NCI-H1417 treated with DMSO at 0.1 percent for 48 hours (cell line): ENCODE results near the gene PKD2.
"Not testable (repeated sequence)": the region's sequence is repeated elsewhere in the genome, so short reads cannot be mapped to it uniquely, and the experiment has no call there.

Experiments used
- DNase-seq: peaks from one replicate; lab custom pipeline; 2025; lab: John Stamatoyannopoulos, UW

The PKD2 gene

GRCh38 chr4:88070031-88070430, 62.6 kb downstream of the PKD2 start:
- DNase-seq, result no peak

- no peak for DNase-seq
Observed at GRCh38 chr4:88075336-88075735, 67.9 kb downstream of the PKD2 start.

- no peak for DNase-seq
Observed at GRCh38 chr4:88077911-88078524, 70.6 kb downstream of the PKD2 start.

DNA sequence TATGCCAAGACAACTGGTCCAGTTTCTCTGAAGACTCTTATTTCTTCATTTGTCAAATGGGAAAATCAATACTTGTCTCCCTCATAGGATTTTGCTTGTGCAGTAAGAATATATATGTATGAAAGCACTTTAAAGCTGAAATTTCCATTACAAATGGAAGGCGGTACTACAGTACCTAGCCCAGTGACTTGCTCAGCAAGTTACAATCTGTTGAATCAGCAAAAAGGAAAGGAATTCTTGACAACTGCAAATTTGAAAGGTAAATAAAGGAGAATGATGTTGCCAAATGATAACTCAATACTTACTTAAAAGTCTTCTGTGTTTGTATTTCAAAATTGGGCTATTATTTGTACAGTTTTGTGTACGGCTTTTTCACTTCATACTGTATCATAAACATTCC, 71.1 kb downstream of the PKD2 start:
- no peak for DNase-seq

DNA sequence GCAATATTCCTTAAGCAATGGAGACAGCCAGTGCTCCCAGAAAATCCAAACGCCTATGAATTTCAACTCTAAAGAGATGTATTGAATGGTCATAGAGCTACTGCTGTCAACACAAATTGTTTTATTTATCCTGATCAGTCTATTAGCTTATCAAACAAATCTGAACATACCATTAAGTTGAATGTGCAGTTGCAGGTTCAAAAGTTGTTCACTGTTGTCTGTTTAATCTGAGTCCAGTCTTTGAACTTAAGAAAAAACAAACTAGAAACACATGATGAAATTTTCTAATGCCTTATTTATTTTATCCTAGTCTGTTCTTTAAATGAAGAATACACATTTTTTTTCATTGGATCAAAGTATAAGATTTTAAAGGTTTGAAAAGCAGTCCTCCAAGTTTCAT, 73.2 kb downstream of the PKD2 start:
- DNase-seq, result no peak

GRCh38 chr4:88087004-88087403, 79.6 kb downstream of the PKD2 start:
- DNase-seq, result no peak

- DNase-seq, result no peak
Observed at GRCh38 chr4:88090898-88091297, 83.5 kb downstream of the PKD2 start.

DNA sequence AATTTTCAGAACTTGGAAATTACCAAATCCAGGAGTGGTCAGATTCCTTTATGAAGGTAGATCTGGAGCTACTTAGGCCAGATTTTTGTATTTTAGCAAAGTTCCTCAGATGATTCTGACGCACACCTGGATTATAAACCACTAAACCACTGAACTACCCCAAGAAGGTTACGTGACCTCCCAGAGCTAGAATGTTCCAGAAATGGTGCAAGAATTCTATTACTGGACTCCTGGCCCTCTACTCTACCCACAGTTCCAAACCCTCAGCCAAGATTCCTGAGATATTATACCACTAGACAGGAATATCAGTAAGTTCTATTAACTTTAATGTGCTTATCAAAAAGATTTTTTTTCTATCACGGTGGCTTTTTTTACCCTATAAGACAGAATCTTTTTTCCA, 83.9 kb downstream of the PKD2 start:
- DNase-seq, result no peak

GRCh38 chr4:88093874-88094273, 86.4 kb downstream of the PKD2 start:
- DNase-seq, result no peak

- DNase-seq, result no peak
Observed at GRCh38 chr4:88097301-88097700, 89.9 kb downstream of the PKD2 start.

DNA sequence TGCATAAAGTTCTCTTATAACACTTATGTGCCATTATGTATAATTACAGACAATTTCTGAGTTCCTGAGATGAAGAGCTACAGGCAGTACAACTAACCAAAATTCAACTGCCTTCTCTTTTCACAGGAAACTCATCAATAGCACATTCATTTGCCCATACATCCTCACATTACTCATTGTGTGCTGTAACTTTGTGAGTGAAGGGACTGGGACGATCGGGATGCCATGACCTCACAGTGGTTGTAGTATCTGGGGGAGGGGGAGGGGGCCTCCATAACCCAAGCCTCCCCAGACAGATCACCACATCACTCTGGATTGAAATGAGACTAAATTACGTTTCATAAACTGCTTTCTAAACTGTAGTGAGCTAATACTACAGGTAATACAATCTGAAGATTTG, 90.3 kb downstream of the PKD2 start:
- DNase-seq, result no peak

- DNase-seq, result no peak
Observed at GRCh38 chr4:88098993-88099752, 91.7 kb downstream of the PKD2 start.

GRCh38 chr4:88101165-88101564, 93.7 kb downstream of the PKD2 start:
- no peak for DNase-seq

DNA sequence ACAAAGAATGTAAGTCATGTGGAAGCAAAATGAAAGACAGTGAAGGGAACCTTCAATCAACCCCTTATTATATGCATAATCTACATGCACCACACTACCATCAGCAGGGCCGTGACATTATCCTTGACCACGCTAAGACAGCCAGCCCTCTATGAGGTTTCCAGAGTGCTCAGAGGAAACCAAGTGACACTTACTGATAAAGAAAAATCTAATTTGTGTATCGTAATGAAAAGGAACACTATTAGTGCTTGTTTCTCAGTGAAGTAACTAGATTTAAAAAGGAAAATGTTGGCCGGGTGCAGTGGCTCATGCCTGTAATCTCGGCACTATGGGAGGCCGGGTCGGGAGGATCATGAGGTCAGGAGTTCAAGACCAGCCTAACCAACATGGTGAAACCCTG, 94.6 kb downstream of the PKD2 start:
- DNase-seq, result no peak

DNA sequence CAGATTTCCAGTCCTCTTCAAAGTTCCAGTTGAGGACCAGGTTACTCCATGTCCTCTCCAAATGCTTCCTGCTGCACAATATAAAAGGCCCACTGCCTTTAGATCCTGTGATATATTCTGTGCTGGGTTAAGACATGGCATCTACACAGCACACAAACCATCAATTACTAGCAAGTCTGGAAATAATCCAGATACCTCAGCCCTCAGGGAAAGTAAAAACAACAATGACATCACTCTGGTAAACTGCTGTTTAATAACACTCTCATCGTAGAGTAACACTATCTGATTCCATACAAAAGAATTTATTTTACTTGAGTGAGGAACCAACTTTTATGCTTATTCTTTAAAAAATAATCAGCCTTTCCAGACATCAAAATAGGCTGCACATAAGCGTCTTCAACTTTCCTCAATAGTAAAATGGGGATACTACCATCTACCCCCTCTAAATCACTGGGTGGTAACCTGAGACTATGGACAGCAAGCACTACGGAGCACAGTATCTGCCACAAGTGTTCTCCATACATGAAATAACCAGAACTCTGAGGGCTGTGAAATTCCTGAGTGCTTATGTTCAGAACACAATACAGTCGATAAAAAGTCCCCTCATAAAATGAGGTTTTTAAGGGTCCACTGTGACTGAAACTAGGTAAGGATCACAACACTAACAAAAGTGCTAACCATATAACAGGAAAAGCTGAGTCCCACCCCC, 97.6 kb downstream of the PKD2 start:
- no peak for DNase-seq

DNA sequence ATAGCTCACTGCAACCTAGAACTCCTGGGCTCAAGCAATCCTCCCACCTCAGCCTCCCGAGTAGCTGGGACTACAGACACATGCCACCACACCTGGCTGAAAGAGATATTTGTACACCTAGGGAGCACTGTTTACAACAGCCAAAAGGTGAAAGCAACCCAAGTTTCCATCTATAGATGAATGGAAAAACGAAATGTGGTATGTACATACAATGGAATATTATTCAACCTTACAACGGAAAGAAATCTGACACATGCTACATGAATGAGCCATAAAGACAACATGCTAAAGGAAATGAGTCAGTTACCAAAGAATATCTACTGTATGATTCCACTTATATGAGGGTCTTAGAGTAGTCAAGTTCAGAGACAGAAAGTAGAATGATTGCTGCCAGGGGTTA, 98.8 kb downstream of the PKD2 start:
- DNase-seq, result no peak

GRCh38 chr4:88107406-88108107, 100.1 kb downstream of the PKD2 start:
- DNase-seq, result no peak

DNA sequence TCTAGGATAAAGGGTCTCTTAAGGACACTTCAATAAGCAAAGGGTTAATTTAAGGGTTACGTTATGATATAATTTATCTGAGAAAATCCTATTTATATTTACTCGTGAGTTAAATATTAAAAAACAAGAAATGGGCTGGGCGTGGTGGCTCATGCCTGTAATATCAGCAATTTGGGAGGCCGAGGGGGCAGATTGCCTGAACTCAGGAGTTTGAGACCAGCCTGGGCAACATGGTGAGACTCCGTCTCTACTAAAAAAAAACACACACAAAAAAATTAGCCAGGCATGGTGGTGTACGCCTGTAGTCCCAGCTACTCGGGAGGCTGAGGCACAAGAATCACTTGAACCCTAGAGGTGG, 100.7 kb downstream of the PKD2 start:
- not testable (repeated sequence) for DNase-seq

DNA sequence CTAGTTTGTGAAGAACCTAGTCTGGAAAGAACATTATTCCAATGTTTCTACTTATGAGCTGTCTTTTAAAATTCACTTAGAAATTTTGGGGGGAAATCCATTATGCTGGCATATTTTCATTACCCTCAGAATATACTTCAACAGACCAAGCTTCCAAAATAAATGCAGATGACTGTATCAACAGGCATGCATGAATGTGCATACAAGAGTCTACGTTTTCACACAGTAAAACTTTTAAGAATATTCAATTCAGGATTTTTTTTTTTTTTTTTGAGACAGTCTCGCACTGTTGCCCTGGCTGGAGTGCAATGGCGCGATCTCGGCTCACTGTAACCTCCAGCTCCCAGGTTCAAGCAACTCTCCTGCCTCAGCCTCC, 101.3 kb downstream of the PKD2 start:
- DNase-seq, result no peak

GRCh38 chr4:88109123-88109881, 101.9 kb downstream of the PKD2 start:
- no peak for DNase-seq

DNA sequence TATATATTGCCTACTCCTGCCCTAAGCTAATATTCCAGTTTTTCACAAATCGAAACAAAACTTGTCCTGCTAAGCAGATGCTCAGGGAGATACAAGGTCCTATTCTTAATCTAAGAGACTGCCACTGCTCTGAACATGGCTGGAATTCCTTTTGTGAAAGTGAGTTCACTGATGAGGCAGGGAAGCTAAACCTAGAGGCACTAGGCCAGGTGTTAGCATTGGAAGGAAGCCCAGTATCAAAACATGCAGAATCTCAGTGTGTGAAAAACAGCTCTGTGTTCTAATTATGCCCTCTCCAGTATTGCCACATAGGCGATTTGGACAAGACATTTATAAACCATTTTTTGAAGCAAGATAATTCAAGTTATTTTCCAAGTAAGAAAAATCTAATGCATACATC, 103.4 kb downstream of the PKD2 start:
- no peak for DNase-seq

DNA sequence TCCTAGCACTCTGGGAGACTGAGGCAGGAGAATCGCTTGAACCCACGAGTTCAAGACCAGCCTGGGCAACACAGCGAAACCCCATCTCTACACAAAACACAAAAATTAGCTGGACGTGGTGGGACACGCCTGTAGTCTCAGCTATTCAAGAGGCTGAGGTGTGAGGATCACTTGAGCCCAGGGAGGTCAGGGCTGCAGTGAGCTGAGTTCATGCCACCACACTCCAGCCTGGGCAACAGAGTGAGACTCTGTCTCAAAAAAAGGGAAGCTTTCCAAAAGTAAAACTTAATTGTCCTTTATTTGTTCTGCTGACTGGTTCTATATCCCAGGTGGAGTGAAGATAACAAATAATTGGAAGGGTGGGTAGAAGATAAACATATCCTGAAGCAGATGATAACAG, 105.4 kb downstream of the PKD2 start:
- no peak for DNase-seq
